Measurements from ENCODE around the gene NHS. TPM values are rescaled to one million over a fixed set of nuclear protein-coding genes. Genes with fewer than 3 reads are reported as not detected.

NHS gene
- total RNA-seq, 1 experiment from 2014 or later, result 2.2 TPM

DNA sequence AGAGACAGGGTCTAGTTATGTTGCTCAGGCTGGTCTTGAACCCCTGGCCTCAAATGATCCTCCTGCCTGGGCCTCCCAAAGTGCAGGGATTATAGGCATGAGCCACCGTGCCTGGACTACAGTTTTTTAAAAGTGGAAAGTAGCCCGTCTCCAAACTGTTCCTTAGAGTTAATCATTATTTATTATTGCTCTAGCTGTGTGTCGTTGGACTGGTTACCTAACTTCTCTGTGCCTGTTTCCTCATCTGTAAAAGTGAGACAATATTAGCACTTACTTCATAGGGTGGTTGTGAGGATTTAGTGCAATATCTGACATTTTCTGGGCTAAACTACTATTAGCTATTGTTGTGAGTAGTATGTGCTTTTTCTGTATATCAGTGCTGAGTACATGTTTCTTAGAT lies 210.0 kb downstream of the NHS start:
- H3K27me3 ChIP-seq (replicated peaks; ENCODE audit: control insufficient read depth, insufficient read depth, low read length), result no peaks in the 10 kb centered on the region
- H3K9me3 Mint-ChIP-seq (ENCODE audit: unreplicated experiment), result no peaks in the 10 kb centered on the region
- no peaks in the 10 kb centered on the region for H3K4me1 Mint-ChIP-seq (ENCODE audit: low read depth, unreplicated experiment)
- ChIA-PET POLR2A (no interaction called here), CTCF (no interaction called here)
- intact Hi-C loops (cut with micrococcal nuclease; ENCODE audit: unreplicated experiment), result no loop called here
- no peaks in the 10 kb centered on the region for H3K9me3 ChIP-seq
- H3K36me3 ChIP-seq (ENCODE audit: control insufficient read depth, insufficient read depth, low read length), result no peaks in the 10 kb centered on the region
- no peaks in the 10 kb centered on the region for H3K36me3 Mint-ChIP-seq (ENCODE audit: insufficient read depth, unreplicated experiment)
- no peak overlapping the region for H3K4me3 ChIP-seq (ENCODE audit: low read depth, low read length)
- H3K4me1 ChIP-seq, result no peaks in the 10 kb centered on the region
- no TSS peak for BruUV-seq (replicated peaks)
- H3K27ac Mint-ChIP-seq (ENCODE audit: unreplicated experiment), result no peak overlapping the region
- no peak overlapping the region for H3K4me3 Mint-ChIP-seq (ENCODE audit: unreplicated experiment)
- DNase-seq, result no peak
- no peaks in the 10 kb centered on the region for H3K27me3 Mint-ChIP-seq (ENCODE audit: insufficient read depth, unreplicated experiment)
- TF ChIP-seq, protein P1, sequence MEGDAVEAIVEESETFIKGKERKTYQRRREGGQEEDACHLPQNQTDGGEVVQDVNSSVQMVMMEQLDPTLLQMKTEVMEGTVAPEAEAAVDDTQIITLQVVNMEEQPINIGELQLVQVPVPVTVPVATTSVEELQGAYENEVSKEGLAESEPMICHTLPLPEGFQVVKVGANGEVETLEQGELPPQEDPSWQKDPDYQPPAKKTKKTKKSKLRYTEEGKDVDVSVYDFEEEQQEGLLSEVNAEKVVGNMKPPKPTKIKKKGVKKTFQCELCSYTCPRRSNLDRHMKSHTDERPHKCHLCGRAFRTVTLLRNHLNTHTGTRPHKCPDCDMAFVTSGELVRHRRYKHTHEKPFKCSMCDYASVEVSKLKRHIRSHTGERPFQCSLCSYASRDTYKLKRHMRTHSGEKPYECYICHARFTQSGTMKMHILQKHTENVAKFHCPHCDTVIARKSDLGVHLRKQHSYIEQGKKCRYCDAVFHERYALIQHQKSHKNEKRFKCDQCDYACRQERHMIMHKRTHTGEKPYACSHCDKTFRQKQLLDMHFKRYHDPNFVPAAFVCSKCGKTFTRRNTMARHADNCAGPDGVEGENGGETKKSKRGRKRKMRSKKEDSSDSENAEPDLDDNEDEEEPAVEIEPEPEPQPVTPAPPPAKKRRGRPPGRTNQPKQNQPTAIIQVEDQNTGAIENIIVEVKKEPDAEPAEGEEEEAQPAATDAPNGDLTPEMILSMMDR (IDR thresholded peaks at IDR 0.05; ENCODE audit: insufficient read depth in 1 of 2, low read depth in 1 of 2, low read length in 1 of 2, severe bottlenecking in 1 of 2, unreplicated experiment in 1 of 2), result no peak

DNA sequence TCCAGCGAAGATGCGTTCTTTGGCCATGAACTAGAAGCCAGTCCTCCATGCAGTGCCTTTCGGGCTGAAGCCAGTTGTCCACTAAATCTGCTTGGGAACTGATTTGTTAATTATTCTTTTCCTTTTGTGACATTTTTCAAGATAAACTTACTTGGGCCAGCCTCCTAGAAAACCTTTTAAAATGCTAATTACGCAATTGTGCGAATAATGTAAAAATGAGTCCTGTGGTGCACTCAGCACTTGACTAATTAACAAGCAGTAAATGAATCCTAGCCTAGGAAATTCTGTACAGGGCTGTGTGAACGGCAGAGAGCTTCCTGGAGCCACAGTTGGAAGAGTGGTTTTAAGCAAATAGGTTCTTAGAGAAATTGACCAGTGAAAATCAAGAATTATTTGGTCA lies 212.4 kb downstream of the NHS start:
- CTCF ChIA-PET, result no interaction called here
- intact Hi-C loops (cut with micrococcal nuclease; ENCODE audit: unreplicated experiment), result no loop called here
- H3K4me1 ChIP-seq, result no peaks in the 10 kb centered on the region

DNA sequence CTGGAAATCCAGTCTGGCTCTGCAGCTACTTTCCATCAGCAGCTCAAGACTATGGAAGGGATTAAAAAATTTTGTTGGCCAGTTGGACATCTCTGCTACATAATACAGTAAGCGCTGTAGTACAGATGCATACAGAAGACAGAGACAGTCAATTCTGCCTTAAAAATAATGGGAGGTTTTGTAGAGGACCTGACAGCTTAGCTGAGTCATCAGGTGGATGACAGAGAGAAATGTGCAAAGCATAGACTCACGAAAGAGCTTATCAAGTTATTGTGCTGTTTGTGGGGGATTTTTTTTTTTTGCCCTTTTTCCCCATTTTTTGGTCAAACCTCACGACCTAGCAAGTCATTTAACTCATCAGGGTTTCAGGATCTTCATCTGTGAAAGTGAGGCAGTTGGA lies 213.3 kb downstream of the NHS start:
- no peaks in the 10 kb centered on the region for H3K9me3 Mint-ChIP-seq (ENCODE audit: unreplicated experiment)
- ChIA-PET POLR2A (no interaction called here), CTCF (no interaction called here)
- DNase-seq, result no peak
- BruUV-seq (replicated peaks), result no TSS peak
- no peaks in the 10 kb centered on the region for H3K4me1 ChIP-seq
- H3K27me3 Mint-ChIP-seq (ENCODE audit: insufficient read depth, unreplicated experiment), result no peaks in the 10 kb centered on the region
- H3K27me3 ChIP-seq (replicated peaks; ENCODE audit: control insufficient read depth, insufficient read depth, low read length), result no peaks in the 10 kb centered on the region
- H3K4me3 ChIP-seq (ENCODE audit: low read depth, low read length), result no peak overlapping the region
- no peak overlapping the region for H3K4me3 Mint-ChIP-seq (ENCODE audit: unreplicated experiment)
- H3K36me3 ChIP-seq (ENCODE audit: control insufficient read depth, insufficient read depth, low read length), result no peaks in the 10 kb centered on the region
- no peaks in the 10 kb centered on the region for H3K4me1 Mint-ChIP-seq (ENCODE audit: low read depth, unreplicated experiment)
- intact Hi-C loops (cut with micrococcal nuclease; ENCODE audit: unreplicated experiment), result no loop called here
- no peaks in the 10 kb centered on the region for H3K9me3 ChIP-seq
- H3K36me3 Mint-ChIP-seq (ENCODE audit: insufficient read depth, unreplicated experiment), result peaks cover 5% of the 10 kb centered on the region
- TF ChIP-seq, protein P1 (IDR thresholded peaks at IDR 0.05; ENCODE audit: insufficient read depth in 1 of 2, low read depth in 1 of 2, low read length in 1 of 2, severe bottlenecking in 1 of 2, unreplicated experiment in 1 of 2), result no peak
- H3K27ac Mint-ChIP-seq (ENCODE audit: unreplicated experiment), result no peak overlapping the region

More for the DNA sequence above, 212.4 kb downstream of the NHS start:
- Histone ChIP-seq H3K36me3 (ENCODE audit: control insufficient read depth, insufficient read depth, low read length) (no peaks in the 10 kb centered on the region), H3K4me3 (ENCODE audit: low read depth, low read length) (no peak overlapping the region), H3K9me3 (no peaks in the 10 kb centered on the region), H3K27me3 (replicated peaks; ENCODE audit: control insufficient read depth, insufficient read depth, low read length) (no peaks in the 10 kb centered on the region)
- BruUV-seq (replicated peaks), result no TSS peak
- H3K27ac Mint-ChIP-seq (ENCODE audit: unreplicated experiment), result no peak overlapping the region
- H3K4me1 Mint-ChIP-seq (ENCODE audit: low read depth, unreplicated experiment), result no peaks in the 10 kb centered on the region
- POLR2A ChIA-PET, result no interaction called here
- H3K4me3 Mint-ChIP-seq (ENCODE audit: unreplicated experiment), result no peak overlapping the region
- no peaks in the 10 kb centered on the region for H3K27me3 Mint-ChIP-seq (ENCODE audit: insufficient read depth, unreplicated experiment)
- H3K9me3 Mint-ChIP-seq (ENCODE audit: unreplicated experiment), result no peaks in the 10 kb centered on the region
- no peak for DNase-seq
- TF ChIP-seq, protein P1 (IDR thresholded peaks at IDR 0.05; ENCODE audit: insufficient read depth in 1 of 2, low read depth in 1 of 2, low read length in 1 of 2, severe bottlenecking in 1 of 2, unreplicated experiment in 1 of 2), result no peak
- H3K36me3 Mint-ChIP-seq (ENCODE audit: insufficient read depth, unreplicated experiment), result peaks cover 5% of the 10 kb centered on the region

All from Caco-2 (cell line).